ENCODE measurements around the gene TECPR1.
"Not testable (repeated sequence)": the region's sequence is repeated elsewhere in the genome, so short reads cannot be mapped to it uniquely, and the experiment has no call there.

The TECPR1 gene

DNA sequence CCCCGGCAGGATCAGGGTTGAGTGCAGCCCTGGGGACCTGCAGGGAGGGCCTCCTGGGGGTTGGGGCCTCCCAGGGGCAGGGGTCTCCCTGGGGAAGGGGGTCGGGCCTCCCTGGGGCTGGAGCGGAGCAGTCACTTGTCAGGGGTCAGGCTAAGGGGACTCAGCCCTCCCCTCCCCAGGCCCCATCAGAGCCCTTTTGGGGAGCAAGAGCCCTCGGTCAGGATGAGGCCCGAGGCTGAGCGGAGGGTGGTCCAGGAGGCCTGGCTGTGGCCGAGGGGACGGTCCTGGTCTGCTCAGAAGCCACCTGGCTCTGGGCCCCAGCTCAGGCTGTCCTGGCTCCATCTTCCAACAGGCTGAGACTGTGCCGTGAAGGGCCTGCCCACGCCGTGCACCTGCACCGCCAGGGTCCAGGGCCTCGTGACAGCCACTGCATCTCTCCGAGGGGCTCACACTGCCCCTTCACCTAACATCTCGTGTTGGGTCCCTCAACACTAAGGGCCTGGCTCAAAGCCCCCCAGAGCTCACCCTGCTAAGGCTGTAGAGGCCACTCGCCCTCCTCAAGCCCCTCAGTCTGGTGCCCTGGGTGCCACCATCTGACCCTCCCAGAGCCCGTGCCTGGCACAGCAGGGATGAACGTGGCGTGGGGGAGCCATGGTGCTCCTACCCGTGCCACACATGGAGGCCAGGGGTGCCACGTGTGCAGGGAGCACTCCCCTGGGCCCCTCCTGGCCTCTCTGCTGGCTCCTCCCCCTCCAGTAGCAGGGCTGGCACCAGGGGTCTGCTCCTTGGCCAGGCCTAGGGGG, 27.9 kb downstream of the TECPR1 start:
- DNase-seq = no peak

- DNase-seq = no peak
Measured at GRCh38 chr7:98223351-98223897, 28.6 kb downstream of the TECPR1 start.

DNA sequence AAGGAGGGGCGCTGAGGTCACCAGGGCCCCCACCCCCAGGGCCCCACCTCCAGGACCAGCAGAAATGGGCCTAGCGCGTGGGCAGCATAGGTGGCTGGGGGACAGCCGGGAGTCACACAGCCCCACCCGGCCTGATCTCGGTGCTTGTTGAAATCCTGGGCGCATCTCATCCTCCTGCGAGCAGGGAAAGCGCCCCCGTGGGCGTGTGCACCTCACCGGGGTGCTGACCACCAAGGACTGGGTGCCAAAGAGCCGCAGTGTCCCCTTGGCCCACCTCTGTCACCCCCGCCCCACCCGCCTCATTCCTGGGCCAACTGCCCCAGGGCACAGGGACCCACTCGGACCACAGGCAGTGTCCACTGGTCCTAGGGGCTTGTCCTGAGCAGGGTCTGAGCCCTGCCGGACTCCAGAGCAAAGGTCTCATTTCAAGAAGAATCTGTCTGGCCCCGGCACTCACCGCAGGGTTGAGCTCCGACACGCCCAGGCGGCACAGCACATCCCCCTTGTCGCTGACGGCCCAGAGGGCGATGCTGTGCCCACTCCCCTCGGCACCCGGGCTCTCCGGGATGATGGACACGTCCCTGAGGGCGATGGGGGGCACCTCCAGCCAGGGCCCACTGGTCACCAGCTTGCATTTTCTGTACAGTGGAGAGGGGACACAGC, 29.4 kb downstream of the TECPR1 start:
- no peak for DNase-seq

GRCh38 chr7:98221611-98222532, 30.2 kb downstream of the TECPR1 start:
- no peak for DNase-seq

GRCh38 chr7:98219382-98219781, 32.6 kb downstream of the TECPR1 start:
- not testable (repeated sequence) for DNase-seq

DNA sequence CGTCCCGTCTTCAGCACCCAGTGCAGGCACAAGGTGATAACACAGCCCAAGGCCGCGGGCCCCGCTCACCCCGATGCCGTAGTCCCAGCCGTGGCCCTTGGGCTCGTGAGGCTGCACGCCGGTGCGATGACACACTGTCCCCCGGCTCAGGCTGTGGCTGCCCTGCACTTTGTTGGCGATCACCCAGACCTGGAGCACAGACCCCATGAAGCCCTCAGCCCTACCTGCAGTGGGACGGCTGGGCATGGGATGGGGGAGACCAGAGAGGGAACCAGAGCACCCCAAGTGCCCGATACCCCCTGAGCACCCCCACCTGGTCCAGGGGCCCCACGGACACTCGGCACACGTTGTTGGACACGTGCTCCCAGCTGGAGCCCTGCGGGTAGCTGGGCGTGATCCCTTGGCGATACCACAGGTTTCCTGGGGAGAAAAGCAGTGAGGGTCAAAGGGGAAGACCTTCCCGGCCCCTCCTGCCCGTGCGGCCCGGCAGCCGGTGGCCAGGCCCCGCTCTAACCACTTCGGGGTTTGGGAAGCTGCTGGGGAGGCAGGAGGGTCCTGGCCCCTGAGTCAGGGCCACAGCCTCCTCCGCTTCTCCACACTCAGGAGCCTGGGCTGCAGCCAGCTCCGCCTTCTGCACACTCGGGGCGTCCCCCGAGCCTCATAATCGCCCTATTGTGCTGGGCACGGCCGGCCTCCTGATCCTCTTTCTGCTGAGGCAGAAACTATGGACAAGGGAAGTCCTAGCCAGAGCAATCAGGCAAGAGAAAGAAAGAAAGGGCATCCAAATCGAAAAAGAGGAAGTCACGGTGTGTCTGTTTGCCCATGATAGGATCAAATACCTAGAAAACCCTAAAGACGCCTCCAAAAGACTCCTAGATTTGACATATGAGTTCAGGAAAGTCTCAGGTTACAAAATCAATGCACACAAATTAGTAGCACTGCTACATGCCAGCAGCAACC, 34.1 kb downstream of the TECPR1 start:
- DNase-seq = peak; percentile 66

DNA sequence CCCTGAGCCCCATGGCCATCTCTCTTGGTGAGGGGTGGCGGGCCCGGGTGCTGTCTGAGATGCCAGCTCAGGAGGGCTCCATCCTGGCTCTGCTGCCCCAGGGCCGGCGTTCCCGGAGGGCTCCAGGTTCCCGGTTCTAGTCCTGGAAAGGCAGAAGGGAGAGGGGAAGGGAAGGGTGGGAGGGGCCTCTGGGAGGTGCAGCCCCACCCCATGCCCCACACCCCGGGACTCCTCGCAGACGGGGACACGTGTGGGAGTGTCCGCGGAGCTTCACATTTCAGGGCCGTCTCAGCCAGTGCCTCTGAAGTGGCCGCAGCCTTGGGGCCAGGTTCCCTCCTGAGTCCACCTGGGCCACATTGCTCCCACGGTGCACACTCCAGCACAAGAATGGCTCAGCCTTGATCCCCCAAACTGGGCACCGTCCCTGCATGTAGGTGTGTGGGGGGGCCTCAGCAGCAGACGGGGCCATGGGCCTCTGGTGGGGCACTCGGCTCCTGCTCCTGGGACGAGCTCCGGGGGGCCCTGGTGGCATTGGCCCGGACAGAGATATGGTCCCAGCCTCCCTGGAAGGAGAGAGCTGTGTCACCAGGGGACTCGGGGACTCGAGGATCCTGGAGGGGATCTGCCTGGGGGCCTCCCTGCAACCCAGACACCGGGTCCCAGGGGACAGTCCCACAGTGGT, 35.0 kb downstream of the TECPR1 start:
- no peak for DNase-seq

DNA sequence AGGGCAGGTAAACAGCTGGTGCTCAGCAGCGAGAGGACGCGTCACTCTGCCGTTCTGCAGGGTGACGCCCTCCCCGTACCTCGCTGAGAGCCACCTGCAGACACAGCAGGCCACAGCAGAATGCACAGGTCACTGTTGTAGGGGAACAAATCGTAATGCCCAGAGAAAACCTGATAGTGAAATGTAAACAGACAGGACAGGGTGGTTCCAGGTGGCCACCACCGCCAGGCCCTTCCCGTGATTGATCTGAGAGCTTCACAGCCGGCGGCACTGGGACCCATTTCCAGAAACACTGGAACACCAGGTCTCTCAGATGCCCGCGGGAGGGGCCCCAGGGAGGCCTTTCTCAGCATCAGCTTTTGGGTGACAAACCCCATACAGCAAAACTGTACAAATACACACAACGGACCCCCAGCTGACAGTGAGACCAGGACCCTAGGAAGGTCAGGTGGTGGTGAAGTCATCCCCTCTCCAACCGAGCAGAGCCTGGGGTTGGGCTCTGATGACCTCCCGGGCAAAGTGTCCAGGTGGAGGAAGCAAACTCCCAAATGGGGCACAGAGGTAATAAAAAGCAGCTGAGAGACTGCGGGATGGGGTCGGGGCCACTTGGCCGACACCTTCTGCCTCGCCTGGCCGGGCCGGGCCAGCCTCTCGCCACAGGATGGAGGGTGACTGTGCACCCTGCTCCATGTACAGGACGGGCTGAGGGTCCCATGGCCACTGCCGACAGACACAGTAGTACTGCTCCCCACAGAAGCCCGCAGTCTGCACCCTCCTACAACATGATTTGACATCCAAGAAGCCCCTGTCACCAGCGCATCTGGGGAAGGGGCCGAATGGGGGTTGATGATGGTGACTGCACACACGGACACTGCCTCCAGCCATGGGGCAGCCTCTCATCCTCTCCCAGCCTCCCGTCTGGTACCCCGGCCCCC, 36.2 kb downstream of the TECPR1 start:
- DNase-seq = no peak

GRCh38 chr7:98214811-98215321, 37.2 kb downstream of the TECPR1 start:
- no peak for DNase-seq

DNA sequence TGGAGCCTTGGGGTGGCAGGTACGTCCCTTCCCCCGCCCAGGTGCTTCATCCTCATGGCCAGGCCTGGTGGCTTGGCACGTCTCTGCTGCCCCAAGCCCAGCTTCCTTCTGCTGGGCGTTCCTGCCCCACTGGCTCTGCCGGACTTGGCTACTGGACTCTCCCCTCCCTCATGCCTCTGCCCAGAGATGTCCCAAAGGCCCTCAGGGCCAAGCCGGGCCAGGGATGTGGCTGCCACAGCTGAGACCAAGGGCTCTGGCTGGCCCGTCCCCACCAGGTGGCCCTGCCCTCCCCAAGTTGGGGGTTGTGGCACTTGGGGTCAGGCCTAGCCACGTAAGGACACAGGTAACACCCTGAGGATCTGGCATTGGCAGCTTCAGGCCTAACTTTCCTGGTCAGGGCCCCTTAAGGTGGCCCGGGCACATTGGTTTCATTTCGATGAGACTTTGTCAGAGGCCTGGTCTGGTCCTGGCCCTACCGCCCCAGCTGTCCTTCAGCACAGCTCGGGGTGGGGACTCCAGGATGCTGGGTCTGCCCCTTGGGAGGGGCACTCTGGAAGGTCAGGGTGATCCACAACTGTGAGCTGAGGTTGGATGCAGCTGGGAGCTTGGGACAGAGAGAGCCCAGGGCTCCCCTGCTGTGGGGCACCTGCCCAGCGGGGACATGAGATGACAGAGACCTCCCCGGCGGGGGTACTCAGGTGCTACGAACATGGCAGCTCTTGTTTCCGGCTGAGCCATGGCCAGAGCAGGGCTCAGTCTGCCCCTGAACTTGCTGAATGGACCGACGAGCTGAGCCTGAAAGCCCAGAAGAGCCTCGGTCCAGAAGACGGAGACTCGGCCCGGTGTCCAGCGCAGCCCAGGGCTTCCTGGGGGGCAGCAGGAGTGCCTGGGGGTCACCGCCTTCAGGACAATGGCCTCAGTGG, 37.9 kb downstream of the TECPR1 start:
- no peak for DNase-seq

DNA sequence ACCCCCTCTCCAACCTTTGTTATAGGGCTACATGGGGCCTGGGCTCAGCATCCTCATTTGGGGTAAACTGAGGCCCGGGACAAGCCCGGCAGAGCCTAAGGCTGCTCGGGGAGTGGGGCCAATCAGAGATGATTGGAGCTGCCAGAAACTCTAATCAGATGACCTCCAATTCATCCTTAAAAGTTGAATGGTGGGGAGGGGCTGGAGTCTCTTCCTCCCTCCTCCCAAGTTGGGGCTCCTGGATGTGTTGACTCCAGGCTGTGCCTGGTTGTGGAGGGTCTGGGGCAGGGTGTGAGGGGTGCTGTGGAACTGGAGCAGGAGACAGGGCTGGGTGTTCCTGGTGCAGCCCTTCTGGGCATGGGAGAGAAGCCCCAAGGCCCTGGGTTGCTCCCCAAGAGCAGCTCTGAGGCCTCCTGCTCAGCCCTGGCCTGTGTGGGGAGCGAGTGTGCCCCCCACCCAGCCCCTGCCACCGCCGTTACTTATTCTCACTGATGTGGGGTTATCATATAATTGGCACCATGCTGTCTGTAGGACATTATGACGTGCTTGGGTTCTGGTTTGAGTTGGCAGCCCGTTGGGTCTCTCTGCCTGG, 38.6 kb downstream of the TECPR1 start:
- no peak for DNase-seq

- DNase-seq = no peak
Measured at GRCh38 chr7:98212532-98213041, 39.4 kb downstream of the TECPR1 start.

GRCh38 chr7:98211676-98212531, 40.1 kb downstream of the TECPR1 start:
- DNase-seq = no peak

- DNase-seq = no peak
Measured at GRCh38 chr7:98211221-98211675, 40.8 kb downstream of the TECPR1 start, which contains the start of gene BHLHA15. Gene BHLHA15, plus strand, starts transcription at chr7:98211439. Its CDS starts 871 bp downstream, at chr7:98212310.

DNA sequence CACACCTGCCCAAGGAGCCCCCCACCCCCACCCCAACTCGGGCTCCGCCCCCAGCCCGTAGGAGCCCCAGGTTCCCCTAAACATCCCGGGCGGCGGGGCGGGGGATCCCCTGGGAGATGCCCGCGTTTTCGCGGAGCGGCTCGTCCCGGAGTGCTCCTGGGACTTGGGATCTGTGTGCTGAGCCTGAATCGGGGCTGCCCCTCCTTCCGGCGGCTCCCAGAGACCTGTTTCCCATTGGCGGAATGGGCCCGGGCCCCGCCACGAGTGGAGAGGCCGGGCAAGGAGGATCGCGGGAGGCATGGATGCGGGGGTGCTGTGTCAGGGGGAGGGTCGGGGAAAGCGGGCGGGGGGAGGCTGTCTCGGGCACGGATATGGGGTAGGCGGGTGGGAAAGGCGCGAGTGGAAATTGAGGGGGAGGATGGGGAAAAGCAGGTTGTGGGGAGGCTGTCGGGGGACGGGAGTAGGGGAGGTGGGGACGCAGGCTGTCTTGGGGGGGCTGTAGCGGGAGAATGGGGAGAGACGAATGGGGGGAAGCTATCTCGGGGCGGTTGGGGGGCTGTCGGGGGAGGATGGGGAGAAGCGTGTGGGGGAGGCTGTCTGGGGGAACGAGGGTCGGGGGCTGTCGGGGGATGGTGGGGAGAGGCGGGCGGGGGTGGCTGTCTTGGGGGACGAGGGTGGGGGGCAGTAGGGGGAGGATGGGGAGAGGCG, 41.4 kb downstream of the TECPR1 start:
- DNase-seq = no peak
